Fibroblast of lung (primary cell): ENCODE data around the gene ITPK1. TPM values are rescaled to one million over a fixed set of nuclear protein-coding genes. Genes with fewer than 3 reads are reported as not detected.

Experiments used
- DNase-seq, 2 donors: peaks; one replicate each; pipeline versions ENCODE4 v3.0.0 to v3.0.0-alpha.2; 2010; ENCODE audit warnings: low read depth in 2 of 2
- H2AFZ ChIP-seq: 2 replicates; pipeline ENCODE4 v1.5.1; 2012; ENCODE audit warnings: low read length, control low read depth, inconsistent platforms
- H3K27ac ChIP-seq: 2 replicates; pipeline ENCODE4 v1.5.1; 2011; ENCODE audit warnings: low read length, control low read depth; ENCODE audit not compliant: insufficient read depth
- H3K27me3 ChIP-seq: 2 replicates; pipeline ENCODE4 v1.5.1; 2011; ENCODE audit warnings: mild to moderate bottlenecking, low read length; ENCODE audit not compliant: control insufficient read depth, insufficient read depth
- H3K36me3 ChIP-seq: 2 replicates; pipeline ENCODE4 v1.5.1; 2011; ENCODE audit warnings: low read length; ENCODE audit not compliant: control insufficient read depth, insufficient read depth
- H3K4me1 ChIP-seq: 2 replicates; pipeline ENCODE4 v1.5.1; 2011; ENCODE audit warnings: low read length; ENCODE audit not compliant: control insufficient read depth, insufficient read depth; ENCODE audit errors: extremely low read depth
- H3K4me2 ChIP-seq: 2 replicates; pipeline ENCODE4 v1.5.1; 2011; ENCODE audit warnings: low read length, control low read depth; ENCODE audit not compliant: insufficient read depth; ENCODE audit errors: extremely low read depth
- H3K4me3 ChIP-seq, 4 experiments: fragments of 200-600 bp in 1 of 4; sonication (generic) in 1 of 4; replicated peaks in 1 of 4; 2 replicates each; pipeline ENCODE4 v1.5.1; 2011 to 2016; ENCODE audit warnings: low read length in 4 of 4, low read depth in 3 of 4, mild to moderate bottlenecking in 3 of 4, control low read depth in 2 of 4, inconsistent platforms in 1 of 4, mixed read lengths in 1 of 4; ENCODE audit not compliant: insufficient read depth in 1 of 4; ENCODE audit errors: control extremely low read depth in 1 of 4
- H3K79me2 ChIP-seq: 2 replicates; pipeline ENCODE4 v1.5.1; 2012; ENCODE audit warnings: mild to moderate bottlenecking, low read length, inconsistent platforms; ENCODE audit not compliant: control insufficient read depth, insufficient read depth
- H3K9ac ChIP-seq: 2 replicates; pipeline ENCODE4 v1.5.1; 2011; ENCODE audit warnings: mild to moderate bottlenecking, low read length, control low read depth; ENCODE audit not compliant: insufficient read depth
- H3K9me3 ChIP-seq: 2 replicates; pipeline ENCODE4 v1.5.1; 2012; ENCODE audit warnings: low read depth, low read length; ENCODE audit not compliant: control insufficient read depth, insufficient read depth
- H4K20me1 ChIP-seq: 2 replicates; pipeline ENCODE4 v1.5.1; 2011; ENCODE audit warnings: low read length; ENCODE audit not compliant: control insufficient read depth, insufficient read depth; ENCODE audit errors: extremely low read depth
- CTCF ChIP-seq, 2 donors: IDR thresholded peaks in 1 of 2; conservative IDR thresholded peaks in 1 of 2; 1 replicate in 1 of 2; 2 replicates in 1 of 2; pipeline ENCODE4 v1.5.1; 2011 to 2012; ENCODE audit warnings: low read length in 2 of 2, control low read depth in 1 of 2, inconsistent platforms in 1 of 2, low read depth in 1 of 2, mild to moderate bottlenecking in 1 of 2
- EZH2 ChIP-seq: IDR thresholded peaks from 2 replicates; pipeline ENCODE4 v1.5.1; 2012; ENCODE audit warnings: low read length, control low read depth, mild to moderate bottlenecking; ENCODE audit errors: missing control alignments
- polyA plus RNA-seq, 2 donors: library from polyadenylated mRNA; depleted of rRNA in 1 of 2; stranded (reverse) in 1 of 2; unstranded in 1 of 2; fragments of >200 nt; gene quantifications; 2 replicates each; pipeline ENCODE4 v1.2.1, GENCODE V29; 2011 to 2012; ENCODE audit warnings: missing spikeins in 1 of 2
- total RNA-seq: library from RNA; depleted of rRNA; stranded (reverse); fragments of >200 nt; gene quantifications from 2 replicates; pipeline ENCODE4 v1.2.1, GENCODE V29; 2014

The ITPK1 gene
- total and polyA plus RNA-seq, 2 donors (not counting 1 experiment from before 2014, with no cell fraction given) = 9.2 to 23.1 TPM

DNA sequence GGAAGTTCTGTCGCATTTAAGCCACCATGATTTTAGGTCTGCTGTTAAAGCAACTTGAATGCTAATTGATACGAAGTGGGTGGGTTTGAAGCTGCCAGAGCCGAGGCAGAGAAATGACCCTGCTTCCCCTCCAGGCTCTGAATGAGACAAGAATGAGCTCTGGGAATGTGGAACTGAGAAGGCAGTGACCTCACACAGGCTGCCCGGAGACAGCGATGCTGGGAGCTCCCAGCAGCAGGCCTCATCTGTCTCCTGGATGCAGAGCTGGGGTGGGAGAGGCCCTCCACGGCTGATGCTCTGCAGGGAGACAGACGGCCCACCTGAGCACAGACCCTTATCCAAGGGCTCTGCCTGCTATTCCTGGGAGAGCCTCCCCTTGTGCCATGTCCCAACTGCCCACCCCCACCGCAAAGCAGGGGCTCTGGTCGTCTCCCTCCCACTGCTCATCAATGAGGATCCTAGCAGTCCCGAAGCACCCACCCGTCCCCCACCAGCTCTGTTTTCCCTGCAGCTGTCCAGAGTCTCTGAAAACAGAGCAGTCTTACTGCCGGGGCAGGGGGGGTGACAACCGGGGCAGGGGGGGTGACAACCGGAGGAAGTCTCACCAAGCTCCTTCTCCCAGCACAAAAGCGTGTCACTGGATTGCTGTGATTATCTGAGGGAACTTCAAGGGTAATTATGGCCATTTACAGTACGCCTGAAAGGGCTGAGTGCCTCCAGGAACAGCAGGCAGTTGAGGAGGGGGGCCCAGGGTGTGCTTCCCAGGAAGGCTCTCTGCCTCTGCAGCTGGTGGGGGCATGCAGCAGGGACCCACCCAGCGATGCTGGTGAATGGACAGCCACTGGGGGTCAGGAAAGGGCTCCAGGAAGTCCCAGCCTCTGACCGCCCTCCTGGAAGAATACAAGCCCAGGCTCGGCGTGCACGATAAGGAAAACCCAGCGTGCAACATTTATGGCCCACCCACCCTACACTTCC, 125.0 kb downstream of the ITPK1 start:
- no peak overlapping the region for H2AFZ ChIP-seq
- H3K4me3 ChIP-seq = no peak overlapping the region
- no peak for DNase-seq
- no peaks in the 10 kb centered on the region for H3K9me3 ChIP-seq
- no peaks in the 10 kb centered on the region for H3K36me3 ChIP-seq
- H3K27me3 ChIP-seq = no peaks in the 10 kb centered on the region
- no peak for TF ChIP-seq EZH2
- H4K20me1 ChIP-seq = no peaks in the 10 kb centered on the region
- H3K4me2 ChIP-seq = no peak overlapping the region
- H3K27ac ChIP-seq = no peak overlapping the region
- no peaks in the 10 kb centered on the region for H3K79me2 ChIP-seq
- H3K9ac ChIP-seq = no peak overlapping the region
- peaks cover 5% of the 10 kb centered on the region for H3K4me1 ChIP-seq

- no peak for DNase-seq
- Histone ChIP-seq H3K36me3 (no peaks in the 10 kb centered on the region), H2AFZ (no peak overlapping the region), H3K27ac (no peak overlapping the region), H3K4me1 (peaks cover 5% of the 10 kb centered on the region), H3K27me3 (no peaks in the 10 kb centered on the region), H3K4me3 (no peak overlapping the region), H3K9me3 (no peaks in the 10 kb centered on the region), H4K20me1 (no peaks in the 10 kb centered on the region), H3K4me2 (no peak overlapping the region), H3K9ac (no peak overlapping the region), H3K79me2 (no peaks in the 10 kb centered on the region)
- TF ChIP-seq EZH2 (no peak), CTCF (conservative IDR thresholded peaks at IDR 0.05 in 1 of 2, IDR thresholded peaks at IDR 0.05 in 1 of 2; ENCODE audit: low read depth in 1 of 2, low read length in 2 of 2) (no peak)
Observed at GRCh38 chr14:92988786-92989755, 126.7 kb downstream of the ITPK1 start.

- Histone ChIP-seq H3K27me3 (no peaks in the 10 kb centered on the region), H2AFZ (no peak overlapping the region), H3K4me2 (no peak overlapping the region), H3K4me1 (peaks cover 5% of the 10 kb centered on the region), H4K20me1 (no peaks in the 10 kb centered on the region), H3K9ac (no peak overlapping the region), H3K79me2 (no peaks in the 10 kb centered on the region), H3K27ac (no peak overlapping the region), H3K36me3 (no peaks in the 10 kb centered on the region), H3K4me3 (no peak overlapping the region), H3K9me3 (no peaks in the 10 kb centered on the region)
- no peak for DNase-seq
- TF ChIP-seq EZH2 = no peak
Observed at GRCh38 chr14:92987713-92988510, 127.8 kb downstream of the ITPK1 start.
